ENCODE data around the gene GASK1B. TPM values are rescaled to one million over a fixed set of nuclear protein-coding genes. Genes with fewer than 3 reads are reported as not detected.

Gene GASK1B
- total and polyA plus RNA-seq, 4 experiments from 2014 or later, result 0.58 to 0.70 TPM; not detected in 2

Other genes starting within 250 kb of the GASK1B start
- under 1 TPM in 1 of 2 experiments, not detected in 1; 0.61 TPM for gene TMEM144, start 37.5 kb upstream of the GASK1B start, total RNA-seq
- not detected for gene TMEM144, start 37.5 kb upstream of the GASK1B start, polyA plus RNA-seq